AG20443 (cell line): ENCODE results near the gene ENDOG.
"Not testable (repeated sequence)": the region's sequence is repeated elsewhere in the genome, so short reads cannot be mapped to it uniquely, and the experiment has no call there.

Experiments
- DNase-seq: peaks from one replicate; pipeline ENCODE4 v3.0.0; 2012; ENCODE audit warnings: low spot score, mixed read lengths

The ENDOG gene

DNA sequence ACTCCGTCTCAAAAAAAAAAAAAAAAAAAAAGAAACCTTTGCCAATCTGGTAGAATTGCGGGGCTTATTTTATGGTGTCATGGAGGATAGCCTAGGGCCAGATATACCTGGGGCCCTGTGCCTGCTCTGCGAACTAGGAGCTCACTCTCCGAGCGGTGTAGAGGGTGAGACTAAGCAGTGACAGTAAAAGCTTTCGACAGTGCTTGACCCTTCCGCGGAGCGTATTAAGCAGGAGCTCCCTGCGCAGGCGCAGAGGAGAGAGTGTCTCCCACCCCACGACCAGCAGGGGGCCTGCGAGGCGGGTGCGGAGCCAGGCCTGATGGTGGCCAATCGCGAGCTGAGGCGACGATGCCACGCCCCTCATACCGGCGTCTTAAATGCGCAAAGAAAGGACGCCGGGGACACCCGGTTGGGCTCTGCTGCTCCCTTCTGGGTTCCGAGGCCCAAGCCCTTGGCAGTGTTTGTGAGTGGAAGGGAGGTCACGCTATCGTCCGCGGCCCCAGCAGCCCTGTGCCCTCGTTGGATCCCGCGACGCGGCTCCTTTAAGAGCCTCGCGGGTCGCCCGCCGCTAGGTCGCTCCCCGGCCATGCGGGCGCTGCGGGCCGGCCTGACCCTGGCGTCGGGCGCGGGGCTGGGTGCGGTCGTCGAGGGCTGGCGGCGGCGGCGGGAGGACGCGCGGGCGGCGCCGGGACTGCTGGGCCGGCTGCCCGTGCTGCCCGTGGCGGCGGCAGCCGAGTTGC is at the start of gene ENDOG:
TSS of gene ENDOG (plus strand) at position 402 of the 740 bp plus-strand sequence. CDS start at position 587, 185 bp downstream.
- DNase-seq, result peak; percentile 100

DNA sequence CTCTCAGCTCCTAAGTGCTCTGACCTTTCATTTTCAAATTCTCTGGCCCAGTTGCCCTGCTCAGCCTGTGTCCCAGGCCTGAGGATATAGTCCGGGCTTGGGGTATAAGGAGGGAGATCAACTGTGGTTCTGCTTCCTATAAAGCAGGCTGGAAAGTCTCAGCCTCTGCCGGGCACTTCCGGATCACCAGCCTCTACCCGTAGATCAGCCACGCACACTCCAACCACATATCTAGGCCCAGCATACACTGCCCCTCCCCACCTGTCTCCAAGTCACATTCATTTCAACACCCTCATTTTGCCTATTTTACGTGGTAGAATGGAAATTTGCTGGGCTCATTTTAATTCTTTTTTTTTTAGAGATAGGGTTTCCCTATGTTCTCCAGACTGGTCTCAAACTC is 49.7 kb upstream of the ENDOG start:
- no peak for DNase-seq

DNA sequence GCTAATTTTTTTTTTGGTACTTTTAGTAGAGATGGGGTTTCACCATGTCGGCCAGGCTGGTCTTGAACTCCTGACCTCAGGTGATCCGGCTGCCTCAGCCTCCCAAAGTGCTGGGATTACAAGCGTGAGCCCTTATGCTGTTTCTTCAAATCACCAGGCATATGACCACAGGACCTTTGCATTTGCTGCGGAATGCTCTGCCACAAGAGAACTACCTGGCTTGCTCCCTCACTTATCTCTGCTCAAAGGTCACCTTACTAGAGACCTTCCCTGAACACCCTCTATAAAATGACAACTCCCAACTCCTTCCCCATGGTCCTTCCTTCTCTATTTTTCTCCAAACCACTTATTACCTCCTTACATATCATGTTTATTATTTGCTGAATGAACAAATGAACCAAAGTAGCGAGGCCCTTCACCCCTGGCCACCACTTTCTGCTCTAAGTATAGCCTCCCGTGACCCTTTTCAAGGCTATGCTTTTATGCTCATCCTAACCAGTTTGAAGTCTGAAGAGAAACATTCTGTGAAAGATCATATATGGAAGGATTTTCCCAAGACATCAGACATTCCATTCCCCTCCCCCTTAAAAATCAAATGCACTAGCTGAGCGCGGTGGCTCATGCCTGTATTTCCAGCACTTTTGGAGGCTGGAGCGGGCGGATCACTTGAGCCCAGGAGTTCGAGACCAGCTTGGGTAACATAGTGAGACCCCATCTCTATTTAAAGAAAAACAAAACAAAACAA is 47.8 kb upstream of the ENDOG start:
- DNase-seq, result no peak

DNA sequence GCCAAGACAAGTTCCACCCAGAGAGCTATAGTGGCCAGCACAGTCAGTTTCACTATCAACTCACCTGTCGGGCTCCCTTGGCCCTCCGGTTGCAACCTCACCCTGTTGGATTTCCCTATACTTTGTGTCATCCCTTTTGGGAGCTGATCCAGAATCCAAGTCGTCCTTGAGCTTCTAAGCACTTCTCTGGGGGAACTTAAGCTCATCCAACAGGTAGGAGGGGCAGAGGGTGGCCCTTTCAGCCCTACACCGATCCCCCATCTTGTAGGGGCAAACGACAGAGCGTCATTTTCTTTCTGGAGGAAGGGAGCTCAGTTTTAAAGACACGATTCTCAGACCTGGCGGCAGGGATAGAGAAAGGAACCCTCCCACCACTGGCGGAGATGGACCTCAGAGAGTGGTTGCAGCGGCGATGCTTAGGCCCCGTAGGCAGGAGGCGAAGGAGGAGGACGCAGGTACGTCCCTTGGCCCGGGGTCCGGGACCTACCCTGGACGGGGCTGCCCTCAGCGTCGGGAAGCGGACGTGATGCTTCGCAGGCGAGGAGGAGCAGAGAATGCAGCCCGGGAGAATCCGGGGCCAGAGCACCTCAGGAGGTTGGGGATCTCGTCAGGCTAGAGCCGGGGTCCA is 47.1 kb upstream of the ENDOG start:
- DNase-seq, result no peak

DNA sequence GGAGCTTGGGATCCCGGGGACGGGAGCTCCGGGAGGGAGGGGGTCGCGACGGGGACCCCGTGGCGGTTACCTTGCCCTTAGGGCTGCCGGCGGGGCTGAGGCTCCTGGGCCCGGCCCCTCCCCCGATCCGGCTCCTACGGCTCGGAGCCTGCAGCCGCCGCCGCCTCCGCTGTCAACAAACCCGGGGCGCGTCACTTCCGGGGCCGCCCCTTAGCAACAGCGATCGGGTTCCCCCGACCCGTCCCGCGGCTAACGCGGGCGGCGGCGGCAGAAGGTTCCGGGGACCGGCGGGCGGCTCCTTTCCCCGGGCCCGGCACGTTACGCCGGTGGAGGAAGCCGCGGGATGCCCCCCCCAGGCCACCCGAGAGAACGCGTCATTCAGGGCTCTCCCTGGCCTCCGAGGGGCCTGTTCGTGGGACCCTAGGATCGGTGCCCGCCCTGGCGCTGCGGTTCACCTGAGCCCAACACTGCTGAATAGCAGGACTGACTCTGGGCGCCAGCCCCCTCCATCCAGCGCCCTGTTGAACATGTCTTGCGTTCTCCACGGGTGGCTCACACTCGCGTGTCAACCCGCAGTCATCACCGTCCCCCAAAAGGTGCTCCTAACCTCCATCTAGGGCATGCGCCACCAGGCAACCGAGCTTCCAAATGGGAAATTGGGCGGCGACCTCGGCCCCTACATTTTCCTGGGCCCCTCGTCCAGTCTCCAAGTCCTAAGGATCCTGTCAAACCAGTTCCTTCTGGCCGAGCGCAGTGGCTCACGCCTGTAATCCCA is 46.4 kb upstream of the ENDOG start, which contains the start of gene ZER1:
TSS of gene ZER1 (minus strand) at position 183 of the 775 bp plus-strand sequence. CDS start 16,362 bp downstream, outside the sequence.
- peak; percentile 99 for DNase-seq

DNA sequence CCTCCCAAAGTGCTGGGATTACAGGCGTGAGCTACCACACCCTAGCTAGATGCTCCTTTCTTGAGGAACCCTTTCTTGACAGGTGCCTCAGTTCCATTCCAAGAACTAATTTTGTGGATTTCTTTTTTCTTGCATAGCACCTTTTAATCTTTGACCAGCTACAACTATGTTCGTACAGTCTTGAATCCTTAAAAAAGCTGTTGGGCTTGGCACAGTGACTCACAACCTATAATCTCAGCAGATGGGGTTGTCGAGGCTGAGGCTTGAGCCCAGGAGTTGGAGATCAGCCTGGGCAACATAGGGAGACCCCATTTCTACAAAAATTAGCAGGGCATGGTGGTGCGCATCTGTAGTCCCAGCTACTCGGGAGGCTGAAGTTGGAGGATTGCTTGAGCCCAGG is 45.3 kb upstream of the ENDOG start:
- no peak for DNase-seq

DNA sequence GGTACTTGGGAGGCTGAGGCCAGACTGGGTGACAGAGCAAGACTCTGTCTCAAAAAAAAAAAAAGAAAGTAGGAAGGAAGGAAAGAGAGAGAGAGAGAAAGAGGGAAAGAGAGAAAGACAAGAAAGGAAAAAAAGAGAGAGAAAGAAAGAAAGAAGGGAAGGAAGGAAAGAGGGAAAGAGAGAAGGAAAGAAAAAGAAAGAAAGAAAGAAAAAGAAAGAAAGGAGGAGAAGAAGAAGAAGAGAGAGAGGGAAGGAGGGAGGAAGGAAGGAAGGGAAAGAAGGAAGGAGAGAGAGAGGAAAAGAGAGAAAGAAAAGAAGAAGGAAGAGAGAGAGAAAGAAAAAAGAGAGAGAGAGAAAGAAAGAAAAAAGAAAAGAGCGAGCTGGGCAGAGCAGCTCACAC is 43.5 kb upstream of the ENDOG start:
- DNase-seq, result no peak

DNA sequence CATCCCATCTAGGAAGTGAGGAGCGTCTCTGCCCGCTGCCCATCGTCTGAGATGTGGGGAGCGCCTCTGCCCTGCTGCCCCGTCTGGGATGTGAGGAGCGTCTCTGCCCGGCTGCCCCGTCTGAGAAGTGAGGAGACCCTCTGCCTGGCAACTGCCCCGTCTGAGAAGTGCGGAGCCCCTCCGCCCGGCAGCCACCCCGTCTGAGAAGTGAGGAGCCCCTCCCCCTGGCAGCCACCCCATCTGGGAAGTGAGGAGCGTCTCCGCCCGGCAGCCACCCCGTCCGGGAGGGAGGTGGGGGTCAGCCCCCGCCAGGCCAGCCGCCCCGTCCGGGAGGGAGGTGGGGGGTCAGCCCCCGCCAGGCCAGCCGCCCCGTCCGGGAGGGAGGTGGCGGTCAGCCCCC is 38.2 kb upstream of the ENDOG start:
- DNase-seq, result not testable (repeated sequence)

DNA sequence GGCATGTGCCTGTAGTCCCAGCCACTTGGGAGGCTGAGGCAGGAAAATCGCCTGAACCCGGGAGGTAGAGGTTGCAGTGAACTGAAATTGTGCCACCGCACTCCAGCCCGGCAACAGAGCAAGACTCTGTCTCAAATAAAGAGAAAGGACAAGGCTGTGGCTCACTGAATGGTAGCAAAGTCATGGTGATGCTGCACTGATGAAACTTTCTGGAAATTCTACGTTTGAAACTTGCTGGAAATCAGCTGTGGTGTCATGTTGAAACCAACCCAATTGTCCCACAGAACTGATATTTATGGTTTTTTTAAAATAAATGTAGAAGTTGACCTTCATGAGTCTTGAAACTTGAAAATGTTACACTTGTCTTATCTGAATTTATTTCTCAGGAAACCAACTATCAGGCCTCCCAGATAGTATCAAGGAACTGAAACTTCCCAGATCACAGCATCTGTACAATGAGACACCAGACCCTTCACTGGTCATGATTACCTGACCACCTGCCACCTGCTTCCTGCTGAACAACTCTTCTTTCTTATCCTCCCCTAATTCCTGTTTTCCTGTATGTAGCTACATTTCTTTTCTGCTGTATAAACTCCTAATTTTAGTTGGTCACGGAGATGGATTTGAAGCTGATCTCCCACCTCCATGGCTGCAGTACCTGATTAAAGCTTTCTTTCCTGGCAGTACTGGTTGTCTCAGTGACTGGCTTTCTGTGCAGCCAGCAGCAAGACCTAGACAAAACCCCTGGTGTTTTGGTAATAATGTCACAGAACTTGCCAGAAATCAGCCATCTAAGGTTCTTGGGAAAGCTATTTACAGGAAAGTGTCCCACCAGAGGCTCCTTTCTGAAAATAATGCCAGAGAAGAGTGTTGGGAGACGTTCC is 36.9 kb upstream of the ENDOG start:
- no peak for DNase-seq

DNA sequence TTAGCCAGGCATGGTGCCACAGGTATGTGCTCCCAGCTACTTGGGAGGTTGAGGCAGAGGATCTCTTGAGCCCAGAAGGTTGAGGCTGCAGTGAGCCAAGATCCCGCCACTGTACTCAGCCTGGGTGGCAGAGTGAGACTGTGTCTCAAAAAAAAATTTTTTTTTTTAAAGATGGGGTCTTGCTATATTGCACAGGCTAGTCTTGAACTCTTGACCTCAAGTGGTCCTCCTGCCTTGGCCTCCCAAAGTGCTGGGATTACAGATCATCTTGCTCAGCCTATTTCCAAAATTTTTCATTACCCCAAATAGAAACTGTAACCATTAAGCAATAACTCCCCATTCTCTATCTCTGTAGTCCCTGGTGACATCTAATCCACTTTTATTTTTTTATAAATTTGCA is 35.6 kb upstream of the ENDOG start:
- DNase-seq, result no peak

DNA sequence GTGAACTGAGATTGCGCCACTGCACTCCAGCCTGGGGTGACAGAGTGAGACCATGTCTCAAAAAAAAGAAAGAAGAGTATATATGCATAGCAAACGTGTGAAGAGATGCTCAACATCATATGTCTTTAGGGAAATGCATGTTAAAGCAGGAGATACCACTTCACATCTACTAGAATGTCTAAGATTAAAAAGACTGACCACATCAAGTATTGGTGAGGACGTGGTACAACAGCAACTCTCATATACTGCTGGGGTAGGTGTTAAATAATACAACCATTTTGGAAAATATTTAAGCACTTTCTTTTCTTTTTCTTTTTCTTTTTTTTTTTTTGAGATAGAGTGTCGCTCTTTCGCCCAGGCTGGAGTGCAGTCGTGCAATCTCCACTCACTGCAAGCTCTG is 32.9 kb upstream of the ENDOG start:
- DNase-seq, result no peak

DNA sequence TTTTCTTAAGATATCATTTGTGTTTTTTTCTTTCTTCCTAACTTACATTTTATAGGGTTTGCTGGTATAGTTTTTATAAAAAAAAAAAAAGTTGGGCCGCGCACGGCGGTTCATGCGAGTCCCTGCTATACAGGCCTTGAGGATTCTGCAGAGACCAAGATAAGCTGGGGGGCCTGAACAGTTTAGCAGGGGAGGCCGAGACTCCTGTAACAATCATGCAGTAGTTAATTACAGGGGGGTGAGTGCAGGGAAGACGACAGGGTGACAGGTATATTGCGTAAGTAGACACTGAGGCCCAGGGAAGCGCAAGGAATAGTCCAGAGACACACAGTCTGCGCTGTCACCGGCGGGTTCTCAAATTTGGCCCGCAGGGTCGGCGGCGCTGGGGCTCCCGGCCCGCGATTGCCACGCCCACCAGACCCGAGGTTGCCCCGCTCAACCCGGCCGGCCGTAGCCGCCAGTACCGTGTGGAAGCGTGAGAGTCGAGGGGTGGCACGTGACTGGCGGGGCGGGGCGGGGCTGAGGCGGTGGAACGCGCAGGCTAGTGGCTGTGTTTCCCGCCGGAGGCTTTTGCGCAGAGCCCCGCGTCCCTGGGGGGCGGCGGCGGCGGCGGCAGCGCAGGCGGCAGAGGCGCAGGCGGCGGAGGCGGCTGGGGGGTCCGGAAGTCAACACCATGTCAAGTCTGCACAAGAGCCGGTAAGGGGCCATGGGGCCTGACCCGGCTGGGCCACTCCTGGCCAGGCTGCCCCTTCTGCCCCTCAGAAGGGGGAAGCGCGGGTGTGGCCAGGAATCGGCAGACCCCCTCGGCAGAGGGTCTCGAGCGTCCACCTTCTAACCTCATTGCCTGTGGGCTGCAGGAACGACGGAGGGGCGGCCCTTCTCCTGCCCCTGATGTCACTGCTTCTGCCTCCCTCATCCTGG is 31.4 kb upstream of the ENDOG start, which contains the start of gene TBC1D13:
TSS of gene TBC1D13 (plus strand) at position 573 of the 921 bp plus-strand sequence. CDS start at position 674, 101 bp downstream.
- peak; percentile 97 for DNase-seq

DNA sequence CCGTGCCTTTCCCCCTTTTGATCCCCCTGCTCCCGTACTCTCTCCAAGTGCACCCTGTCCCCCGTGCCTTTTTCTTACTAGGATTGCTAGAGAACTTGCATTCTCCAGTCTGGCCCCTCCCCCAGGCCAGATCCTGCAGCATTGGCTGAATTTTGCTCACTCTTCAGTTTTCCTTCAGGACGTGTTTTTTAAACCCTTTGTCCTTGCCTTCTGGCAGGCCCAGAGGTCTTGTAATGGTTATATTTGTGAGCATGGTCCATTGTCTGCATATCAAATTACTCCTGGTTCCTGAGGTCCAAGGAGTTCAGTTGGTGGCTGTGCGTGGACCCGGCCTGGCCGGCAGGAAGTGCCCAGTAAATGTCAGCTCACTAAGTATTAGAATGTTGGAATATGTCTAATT is 30.6 kb upstream of the ENDOG start:
- peak; percentile 49 for DNase-seq

DNA sequence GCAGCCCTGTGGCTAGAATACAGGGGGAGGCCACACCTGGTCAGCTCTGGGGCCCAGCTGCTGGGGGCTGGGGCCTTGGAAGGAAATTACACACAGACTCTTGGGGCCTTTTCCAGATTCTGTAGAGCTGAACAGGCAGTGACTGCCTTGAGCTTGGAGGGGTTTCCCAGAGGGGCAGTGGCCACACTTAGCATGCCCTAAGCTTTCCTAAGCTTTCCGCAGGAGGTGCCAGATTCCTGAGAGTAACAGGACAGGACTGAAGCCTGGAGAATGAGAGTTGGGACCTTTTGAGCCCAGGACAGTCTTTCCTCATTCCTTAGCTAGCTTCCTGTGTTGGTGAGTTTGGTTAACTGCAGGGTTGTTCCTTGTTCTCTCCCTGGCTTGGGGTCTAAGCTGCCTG is 29.9 kb upstream of the ENDOG start:
- DNase-seq, result no peak

DNA sequence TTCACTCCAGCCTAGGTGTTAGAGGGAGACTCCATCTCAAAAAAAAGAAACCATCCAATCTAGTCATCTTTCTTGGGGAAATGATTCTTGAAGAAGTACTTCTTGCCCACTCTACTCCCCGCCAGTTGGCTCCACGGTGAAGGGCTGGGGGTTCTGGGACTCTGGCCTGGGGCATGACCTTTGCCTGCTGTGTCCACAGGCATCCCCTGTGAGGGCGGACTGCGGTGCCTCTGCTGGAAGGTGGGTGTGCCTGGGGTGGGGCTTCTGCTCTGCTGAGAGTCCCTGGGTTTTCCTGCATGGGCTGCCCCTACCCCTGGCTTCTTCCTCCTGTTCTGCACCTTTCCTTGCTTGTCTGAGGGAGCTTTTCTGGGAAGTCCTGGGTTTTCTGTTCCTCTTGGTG is 27.8 kb upstream of the ENDOG start:
- no peak for DNase-seq

DNA sequence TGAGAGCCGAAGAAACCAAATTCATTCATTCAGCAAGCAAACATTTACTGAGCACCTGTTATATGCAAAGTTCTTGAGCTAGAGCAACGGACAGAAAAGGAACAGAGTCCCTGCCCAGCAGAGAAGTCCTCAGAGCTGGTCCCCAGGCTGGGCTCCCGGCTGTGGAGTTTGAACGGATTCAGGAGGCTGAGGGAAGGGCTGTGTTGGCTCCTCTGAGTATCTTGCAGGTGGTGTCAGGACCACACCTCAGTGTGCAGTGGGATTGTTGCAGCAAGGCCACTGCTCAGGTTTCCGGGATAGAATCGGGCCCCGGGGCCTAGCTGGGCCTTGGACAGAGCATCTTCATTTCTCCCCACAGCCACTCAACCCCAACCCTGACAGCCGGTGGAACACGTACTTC is 26.2 kb upstream of the ENDOG start:
- DNase-seq, result no peak

DNA sequence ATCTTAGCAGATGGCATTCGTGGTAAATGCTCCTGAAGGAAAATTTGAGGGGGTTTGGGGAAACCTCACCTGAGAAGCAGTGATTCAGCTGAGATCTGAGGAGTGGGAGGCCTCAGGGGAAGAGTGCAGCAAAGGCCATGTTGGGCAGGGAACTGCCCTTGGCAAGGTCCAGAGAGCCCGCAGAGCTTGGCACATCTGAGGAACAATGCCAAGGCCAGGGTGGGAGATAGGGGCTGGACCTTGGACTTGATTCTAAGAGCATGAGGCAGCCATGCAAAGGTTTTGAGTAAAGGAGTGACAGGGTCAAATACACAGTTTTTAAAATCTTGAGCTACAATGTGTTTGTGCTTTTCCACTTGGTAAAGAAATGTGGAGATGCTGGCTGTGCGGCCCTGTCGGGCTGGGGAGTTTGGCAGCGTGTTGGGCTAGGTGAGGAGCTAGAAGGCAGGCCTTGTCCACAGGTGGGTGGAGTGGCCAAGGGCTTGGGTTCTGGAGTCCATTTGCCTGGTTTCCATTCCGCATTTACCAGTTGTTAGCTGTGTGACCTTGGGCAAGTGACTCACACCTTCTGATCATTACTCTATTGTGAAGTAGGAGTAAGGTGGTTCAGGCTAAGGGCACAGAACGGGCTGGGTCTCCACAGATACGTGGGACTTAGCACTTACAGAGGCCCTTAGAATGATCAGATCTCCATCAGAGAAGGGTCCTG is 25.2 kb upstream of the ENDOG start:
- no peak for DNase-seq

DNA sequence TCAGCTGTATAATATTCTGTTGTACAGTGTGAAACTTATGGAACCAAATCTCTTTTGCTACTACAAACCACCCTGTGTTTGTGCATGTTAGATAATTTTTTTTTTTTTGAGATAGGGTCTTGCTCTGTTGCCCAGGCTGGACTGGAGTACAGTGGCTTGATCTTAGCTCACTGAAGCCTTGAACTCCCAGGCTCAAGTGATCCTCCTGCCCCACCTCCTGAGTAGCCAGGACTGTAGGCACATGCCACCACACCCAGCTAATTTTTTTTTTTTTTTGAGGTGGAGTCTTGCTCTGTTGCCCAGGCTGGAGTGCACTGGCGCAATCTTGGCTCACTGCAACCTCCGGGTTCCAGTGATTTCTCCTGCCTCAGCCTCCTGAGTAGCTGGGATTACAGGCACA is 23.3 kb upstream of the ENDOG start:
- not testable (repeated sequence) for DNase-seq

DNA sequence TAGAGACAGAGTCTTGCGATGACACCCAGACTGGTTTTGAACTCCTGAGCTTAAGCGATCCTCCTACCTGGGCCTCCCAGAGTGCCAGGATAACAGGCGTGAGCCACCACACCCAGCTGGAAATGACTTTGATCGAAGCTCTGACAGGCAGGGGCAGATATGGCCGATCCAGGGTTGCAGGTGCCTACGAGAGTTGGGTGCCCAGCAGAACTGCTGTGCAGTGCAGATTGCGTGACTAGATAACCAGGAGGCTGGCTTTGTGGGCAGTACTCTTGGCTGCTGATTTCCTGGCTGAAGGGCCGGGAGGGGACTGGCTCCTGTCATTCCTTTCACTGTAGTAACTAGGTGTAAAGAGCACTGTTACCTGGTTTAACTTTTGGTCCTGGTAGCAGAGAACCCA is 19.4 kb upstream of the ENDOG start:
- no peak for DNase-seq
